WTC11 (cell line): ENCODE results near the gene ENKUR. TPM values are rescaled to one million over a fixed set of nuclear protein-coding genes. Genes with fewer than 3 reads are reported as not detected.
"Not testable (repeated sequence)": the region's sequence is repeated elsewhere in the genome, so short reads cannot be mapped to it uniquely, and the experiment has no call there.

Experiments used
- ATAC-seq: fragments of 200-7000 bp; cut with Tn5 transposase; 2 replicates; pipeline ENCODE4 v1.10.0; 2021; ENCODE audit warnings: mild to moderate bottlenecking, moderate library complexity
- CTCF ChIA-PET: fragments of 300-600 bp; sonication (Branson Sonifier 250); formaldehyde crosslinking; loops from one replicate; lab custom pipeline; 2021; ENCODE audit warnings: antibody characterized with exemption; lab: Charles Lee
- POLR2A ChIA-PET: fragments of 350-600 bp; sonication (Branson Sonifier 250); formaldehyde crosslinking; loops from one replicate; lab custom pipeline; 2021; ENCODE audit warnings: antibody characterized with exemption; lab: Charles Lee
- DNase-seq: peaks from one replicate; pipeline ENCODE4 v3.0.0; 2021; ENCODE audit warnings: low spot score
- H3K27ac Mint-ChIP-seq: 2 replicates; pipeline ENCODE4 v1.8.0; 2021; ENCODE audit warnings: mixed read lengths
- H3K27me3 Mint-ChIP-seq: 2 replicates; pipeline ENCODE4 v1.8.0; 2021; ENCODE audit warnings: low read depth, mild to moderate bottlenecking, moderate library complexity, mixed read lengths
- H3K36me3 Mint-ChIP-seq: 2 replicates; pipeline ENCODE4 v1.8.0; 2021; ENCODE audit warnings: mixed read lengths
- H3K4me1 Mint-ChIP-seq: 2 replicates; pipeline ENCODE4 v1.8.0; 2022; ENCODE audit warnings: mixed read lengths
- H3K4me3 Mint-ChIP-seq: 2 replicates; pipeline ENCODE4 v1.8.0; 2021; ENCODE audit warnings: mild to moderate bottlenecking, moderate library complexity, mixed read lengths
- H3K9me3 Mint-ChIP-seq: 2 replicates; pipeline ENCODE4 v1.8.0; 2021; ENCODE audit warnings: mixed read lengths
- FOXP1 ChIP-seq: sonication (generic); formaldehyde crosslinking; IDR thresholded peaks from 2 replicates; pipeline ENCODE4 v1.8.0; 2022; ENCODE audit warnings: missing genetic modification reagents, mild to moderate bottlenecking, moderate library complexity, borderline replicate concordance
- HMGA2 ChIP-seq: fragments of 250-450 bp; sonication (Bioruptor Pico); IDR thresholded peaks from 2 replicates; pipeline ENCODE4 v1.4.0; 2021; ENCODE audit warnings: mild to moderate bottlenecking, moderate library complexity
- NR3C1 ChIP-seq: sonication (generic); formaldehyde crosslinking; conservative IDR thresholded peaks from 2 replicates; pipeline ENCODE4 v1.8.1; 2023; ENCODE audit warnings: low read depth, mild to moderate bottlenecking, missing genetic modification reagents
- RELA ChIP-seq: sonication (generic); formaldehyde crosslinking; IDR thresholded peaks from 2 replicates; pipeline ENCODE4 v1.8.1; 2022; ENCODE audit warnings: missing genetic modification reagents, mild to moderate bottlenecking, borderline replicate concordance
- RORB ChIP-seq: fragments of 250-450 bp; sonication (Bioruptor Pico); IDR thresholded peaks from 2 replicates; pipeline ENCODE4 v1.9.0; 2021; ENCODE audit warnings: mild to moderate bottlenecking
- ZBTB21 ChIP-seq: sonication (generic); formaldehyde crosslinking; IDR thresholded peaks from 2 replicates; pipeline ENCODE4 v1.8.1; 2023; ENCODE audit warnings: mild to moderate bottlenecking, missing genetic modification reagents, borderline replicate concordance
- ZNF416 ChIP-seq: fragments of 250-450 bp; sonication (Bioruptor Pico); IDR thresholded peaks from 2 replicates; pipeline ENCODE4 v1.9.0; 2021; ENCODE audit warnings: mild to moderate bottlenecking, inconsistent platforms
- total RNA-seq: library from RNA; stranded (reverse); gene quantifications from 3 replicates; pipeline ENCODE4 v1.2.3, GENCODE V29; 2021
- TF ChIP-seq, protein P1 (sequence below): sonication (generic); formaldehyde crosslinking; conservative IDR thresholded peaks from 2 replicates; pipeline ENCODE4 v1.8.1; 2023; ENCODE audit warnings: mild to moderate bottlenecking, low read depth, missing genetic modification reagents, moderate library complexity
- TF ChIP-seq, protein P2 (sequence below): fragments of 250-450 bp; sonication (Bioruptor Pico); IDR thresholded peaks from 2 replicates; pipeline ENCODE4 v1.9.0; 2021; ENCODE audit warnings: mild to moderate bottlenecking
- TF ChIP-seq, protein P3 (sequence below): fragments of 250-450 bp; sonication (Bioruptor Pico); IDR thresholded peaks from 2 replicates; pipeline ENCODE4 v2.1.2; 2022; ENCODE audit warnings: mild to moderate bottlenecking, moderate library complexity
- TF ChIP-seq, protein P4 (sequence below): sonication (generic); formaldehyde crosslinking; IDR thresholded peaks from 2 replicates; pipeline ENCODE4 v1.8.0; 2022; ENCODE audit warnings: mild to moderate bottlenecking, missing genetic modification reagents
- TF ChIP-seq, protein P5 (sequence below): sonication (generic); formaldehyde crosslinking; IDR thresholded peaks from 2 replicates; pipeline ENCODE4 v1.8.1; 2023; ENCODE audit warnings: mild to moderate bottlenecking, missing genetic modification reagents, borderline replicate concordance

ENKUR gene
- total RNA-seq, 1 experiment from 2014 or later, result not detected

DNA sequence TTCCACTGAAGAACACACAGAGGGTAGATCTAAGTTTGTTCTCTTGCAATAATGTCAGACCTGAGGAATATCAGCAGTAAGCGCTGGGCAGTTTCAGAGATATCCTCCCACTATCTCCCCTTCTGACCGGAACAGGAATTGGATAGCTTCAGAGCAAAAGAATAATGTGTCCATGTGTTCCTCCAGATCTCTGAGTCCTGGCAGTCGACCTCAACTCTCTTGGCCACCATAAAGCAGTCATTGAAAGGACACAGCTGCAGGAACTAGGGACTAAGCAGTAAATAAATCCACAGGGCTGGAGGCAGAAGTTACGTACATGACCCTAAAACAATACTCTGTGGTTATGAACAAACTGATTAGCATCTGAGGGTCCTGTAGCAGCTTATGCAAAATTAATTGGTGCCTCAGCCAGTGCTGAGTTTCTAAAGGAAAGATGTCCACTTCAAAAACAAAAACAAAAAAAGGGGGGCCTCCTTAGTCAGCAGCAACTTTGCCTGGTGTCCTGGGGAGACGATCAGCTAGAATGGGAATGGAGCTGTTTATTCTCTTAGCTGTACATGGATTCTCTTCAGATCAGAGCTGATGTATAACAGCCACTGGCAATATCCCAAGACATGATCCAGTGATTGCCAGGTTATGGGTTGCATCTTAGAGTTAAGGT lies 57.1 kb downstream of the ENKUR start (continued):
- TF ChIP-seq, protein P1, sequence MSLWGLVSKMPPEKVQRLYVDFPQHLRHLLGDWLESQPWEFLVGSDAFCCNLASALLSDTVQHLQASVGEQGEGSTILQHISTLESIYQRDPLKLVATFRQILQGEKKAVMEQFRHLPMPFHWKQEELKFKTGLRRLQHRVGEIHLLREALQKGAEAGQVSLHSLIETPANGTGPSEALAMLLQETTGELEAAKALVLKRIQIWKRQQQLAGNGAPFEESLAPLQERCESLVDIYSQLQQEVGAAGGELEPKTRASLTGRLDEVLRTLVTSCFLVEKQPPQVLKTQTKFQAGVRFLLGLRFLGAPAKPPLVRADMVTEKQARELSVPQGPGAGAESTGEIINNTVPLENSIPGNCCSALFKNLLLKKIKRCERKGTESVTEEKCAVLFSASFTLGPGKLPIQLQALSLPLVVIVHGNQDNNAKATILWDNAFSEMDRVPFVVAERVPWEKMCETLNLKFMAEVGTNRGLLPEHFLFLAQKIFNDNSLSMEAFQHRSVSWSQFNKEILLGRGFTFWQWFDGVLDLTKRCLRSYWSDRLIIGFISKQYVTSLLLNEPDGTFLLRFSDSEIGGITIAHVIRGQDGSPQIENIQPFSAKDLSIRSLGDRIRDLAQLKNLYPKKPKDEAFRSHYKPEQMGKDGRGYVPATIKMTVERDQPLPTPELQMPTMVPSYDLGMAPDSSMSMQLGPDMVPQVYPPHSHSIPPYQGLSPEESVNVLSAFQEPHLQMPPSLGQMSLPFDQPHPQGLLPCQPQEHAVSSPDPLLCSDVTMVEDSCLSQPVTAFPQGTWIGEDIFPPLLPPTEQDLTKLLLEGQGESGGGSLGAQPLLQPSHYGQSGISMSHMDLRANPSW (CRISPR knock-in tag), result no peak
- TF ChIP-seq NR3C1 (CRISPR knock-in tag) (no peak), FOXP1 (CRISPR knock-in tag) (no peak), RORB (no peak), ZNF416 (CRISPR knock-in tag) (no peak)
- TF ChIP-seq, protein P2, sequence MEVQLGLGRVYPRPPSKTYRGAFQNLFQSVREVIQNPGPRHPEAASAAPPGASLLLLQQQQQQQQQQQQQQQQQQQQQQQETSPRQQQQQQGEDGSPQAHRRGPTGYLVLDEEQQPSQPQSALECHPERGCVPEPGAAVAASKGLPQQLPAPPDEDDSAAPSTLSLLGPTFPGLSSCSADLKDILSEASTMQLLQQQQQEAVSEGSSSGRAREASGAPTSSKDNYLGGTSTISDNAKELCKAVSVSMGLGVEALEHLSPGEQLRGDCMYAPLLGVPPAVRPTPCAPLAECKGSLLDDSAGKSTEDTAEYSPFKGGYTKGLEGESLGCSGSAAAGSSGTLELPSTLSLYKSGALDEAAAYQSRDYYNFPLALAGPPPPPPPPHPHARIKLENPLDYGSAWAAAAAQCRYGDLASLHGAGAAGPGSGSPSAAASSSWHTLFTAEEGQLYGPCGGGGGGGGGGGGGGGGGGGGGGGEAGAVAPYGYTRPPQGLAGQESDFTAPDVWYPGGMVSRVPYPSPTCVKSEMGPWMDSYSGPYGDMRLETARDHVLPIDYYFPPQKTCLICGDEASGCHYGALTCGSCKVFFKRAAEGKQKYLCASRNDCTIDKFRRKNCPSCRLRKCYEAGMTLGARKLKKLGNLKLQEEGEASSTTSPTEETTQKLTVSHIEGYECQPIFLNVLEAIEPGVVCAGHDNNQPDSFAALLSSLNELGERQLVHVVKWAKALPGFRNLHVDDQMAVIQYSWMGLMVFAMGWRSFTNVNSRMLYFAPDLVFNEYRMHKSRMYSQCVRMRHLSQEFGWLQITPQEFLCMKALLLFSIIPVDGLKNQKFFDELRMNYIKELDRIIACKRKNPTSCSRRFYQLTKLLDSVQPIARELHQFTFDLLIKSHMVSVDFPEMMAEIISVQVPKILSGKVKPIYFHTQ (CRISPR knock-in tag), result no peak

DNA sequence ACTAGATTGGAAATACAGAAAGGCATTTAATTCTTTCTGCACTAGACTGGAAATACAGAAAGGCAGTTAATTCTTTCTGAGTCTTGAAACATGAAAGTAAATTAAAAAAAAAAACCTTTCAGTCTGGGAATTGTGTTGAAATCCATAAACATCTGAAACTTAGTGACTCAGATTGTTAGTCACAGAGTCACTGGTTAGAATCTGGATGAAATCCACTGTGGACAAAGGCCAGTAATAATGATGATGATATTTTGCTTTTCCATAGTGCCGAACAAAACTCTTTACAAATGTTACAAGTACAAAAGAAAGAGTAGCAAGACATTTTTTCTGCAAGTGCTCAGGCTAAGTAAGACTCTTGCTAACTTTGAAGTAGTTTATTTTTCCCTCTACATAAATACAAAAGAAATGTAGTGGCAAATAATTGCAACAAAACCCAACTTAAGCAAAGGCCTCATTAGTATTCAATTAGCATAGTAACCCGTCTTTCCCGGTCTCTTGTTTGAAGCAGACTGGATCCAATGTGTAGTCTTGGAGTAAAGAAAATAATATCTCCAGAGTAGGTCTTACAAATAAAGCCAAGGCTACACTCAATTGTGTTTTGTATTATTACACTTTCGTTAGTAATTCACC lies 57.8 kb downstream of the ENKUR start:
- Mint-ChIP-seq H3K4me3 (no peak overlapping the region), H3K9me3 (no peaks in the 10 kb centered on the region), H3K36me3 (no peaks in the 10 kb centered on the region), H3K27ac (no peak overlapping the region; the same call in 1 of the 2 replicates), H3K27me3 (no peaks in the 10 kb centered on the region), H3K4me1 (peaks cover 32% of the 10 kb centered on the region)
- ChIA-PET CTCF (no interaction called here), POLR2A (no interaction called here)
- DNase-seq (no peak), ATAC-seq (no peak)
- TF ChIP-seq, protein P3, sequence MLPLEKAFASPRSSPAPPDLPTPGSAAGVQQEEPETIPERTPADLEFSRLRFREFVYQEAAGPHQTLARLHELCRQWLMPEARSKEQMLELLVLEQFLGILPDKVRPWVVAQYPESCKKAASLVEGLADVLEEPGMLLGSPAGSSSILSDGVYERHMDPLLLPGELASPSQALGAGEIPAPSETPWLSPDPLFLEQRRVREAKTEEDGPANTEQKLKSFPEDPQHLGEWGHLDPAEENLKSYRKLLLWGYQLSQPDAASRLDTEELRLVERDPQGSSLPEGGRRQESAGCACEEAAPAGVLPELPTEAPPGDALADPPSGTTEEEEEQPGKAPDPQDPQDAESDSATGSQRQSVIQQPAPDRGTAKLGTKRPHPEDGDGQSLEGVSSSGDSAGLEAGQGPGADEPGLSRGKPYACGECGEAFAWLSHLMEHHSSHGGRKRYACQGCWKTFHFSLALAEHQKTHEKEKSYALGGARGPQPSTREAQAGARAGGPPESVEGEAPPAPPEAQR (CRISPR knock-in tag), result no peak
- TF ChIP-seq HMGA2 (CRISPR knock-in tag), result no peak
- TF ChIP-seq, protein P4, sequence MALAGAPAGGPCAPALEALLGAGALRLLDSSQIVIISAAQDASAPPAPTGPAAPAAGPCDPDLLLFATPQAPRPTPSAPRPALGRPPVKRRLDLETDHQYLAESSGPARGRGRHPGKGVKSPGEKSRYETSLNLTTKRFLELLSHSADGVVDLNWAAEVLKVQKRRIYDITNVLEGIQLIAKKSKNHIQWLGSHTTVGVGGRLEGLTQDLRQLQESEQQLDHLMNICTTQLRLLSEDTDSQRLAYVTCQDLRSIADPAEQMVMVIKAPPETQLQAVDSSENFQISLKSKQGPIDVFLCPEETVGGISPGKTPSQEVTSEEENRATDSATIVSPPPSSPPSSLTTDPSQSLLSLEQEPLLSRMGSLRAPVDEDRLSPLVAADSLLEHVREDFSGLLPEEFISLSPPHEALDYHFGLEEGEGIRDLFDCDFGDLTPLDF (CRISPR knock-in tag), result no peak
- TF ChIP-seq ZBTB21 (CRISPR knock-in tag), result no peak
- TF ChIP-seq RELA (CRISPR knock-in tag), result no peak
- TF ChIP-seq, protein P5, sequence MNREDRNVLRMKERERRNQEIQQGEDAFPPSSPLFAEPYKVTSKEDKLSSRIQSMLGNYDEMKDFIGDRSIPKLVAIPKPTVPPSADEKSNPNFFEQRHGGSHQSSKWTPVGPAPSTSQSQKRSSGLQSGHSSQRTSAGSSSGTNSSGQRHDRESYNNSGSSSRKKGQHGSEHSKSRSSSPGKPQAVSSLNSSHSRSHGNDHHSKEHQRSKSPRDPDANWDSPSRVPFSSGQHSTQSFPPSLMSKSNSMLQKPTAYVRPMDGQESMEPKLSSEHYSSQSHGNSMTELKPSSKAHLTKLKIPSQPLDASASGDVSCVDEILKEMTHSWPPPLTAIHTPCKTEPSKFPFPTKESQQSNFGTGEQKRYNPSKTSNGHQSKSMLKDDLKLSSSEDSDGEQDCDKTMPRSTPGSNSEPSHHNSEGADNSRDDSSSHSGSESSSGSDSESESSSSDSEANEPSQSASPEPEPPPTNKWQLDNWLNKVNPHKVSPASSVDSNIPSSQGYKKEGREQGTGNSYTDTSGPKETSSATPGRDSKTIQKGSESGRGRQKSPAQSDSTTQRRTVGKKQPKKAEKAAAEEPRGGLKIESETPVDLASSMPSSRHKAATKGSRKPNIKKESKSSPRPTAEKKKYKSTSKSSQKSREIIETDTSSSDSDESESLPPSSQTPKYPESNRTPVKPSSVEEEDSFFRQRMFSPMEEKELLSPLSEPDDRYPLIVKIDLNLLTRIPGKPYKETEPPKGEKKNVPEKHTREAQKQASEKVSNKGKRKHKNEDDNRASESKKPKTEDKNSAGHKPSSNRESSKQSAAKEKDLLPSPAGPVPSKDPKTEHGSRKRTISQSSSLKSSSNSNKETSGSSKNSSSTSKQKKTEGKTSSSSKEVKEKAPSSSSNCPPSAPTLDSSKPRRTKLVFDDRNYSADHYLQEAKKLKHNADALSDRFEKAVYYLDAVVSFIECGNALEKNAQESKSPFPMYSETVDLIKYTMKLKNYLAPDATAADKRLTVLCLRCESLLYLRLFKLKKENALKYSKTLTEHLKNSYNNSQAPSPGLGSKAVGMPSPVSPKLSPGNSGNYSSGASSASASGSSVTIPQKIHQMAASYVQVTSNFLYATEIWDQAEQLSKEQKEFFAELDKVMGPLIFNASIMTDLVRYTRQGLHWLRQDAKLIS, result no peak

DNA sequence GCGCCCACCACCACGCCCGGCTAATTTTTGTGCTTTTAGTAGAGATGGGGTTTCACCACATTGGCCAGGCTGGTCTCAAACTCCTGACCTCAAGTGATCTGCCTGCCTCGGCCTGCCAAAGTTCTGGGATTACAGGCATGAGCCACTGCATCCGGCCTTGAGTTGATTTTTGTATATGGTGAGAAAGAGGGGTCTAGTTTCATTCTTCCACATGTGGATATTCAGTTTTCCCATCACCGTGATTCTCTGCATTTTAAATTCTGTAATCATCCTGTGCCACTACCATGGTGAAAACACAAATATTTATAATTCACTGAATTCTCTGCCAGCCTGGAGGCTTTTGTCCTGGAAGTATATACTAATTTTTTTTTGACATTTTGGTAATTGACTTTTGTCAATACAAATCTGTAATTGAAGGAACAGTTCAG lies 58.3 kb downstream of the ENKUR start:
- ATAC-seq, H3K27ac Mint-ChIP-seq, POLR2A ChIA-PET, H3K4me3 Mint-ChIP-seq, CTCF ChIA-PET, DNase-seq, H3K36me3 Mint-ChIP-seq, H3K9me3 Mint-ChIP-seq, H3K27me3 Mint-ChIP-seq: not testable (repeated sequence)
- H3K4me1 Mint-ChIP-seq, result peaks cover 32% of the 10 kb centered on the region
